GDM1 (cell line): ENCODE measurements around the gene ANKRD33.

Experiments
- DNase-seq: peaks from one replicate; lab custom pipeline; 2025; lab: John Stamatoyannopoulos, UW

The ANKRD33 gene

GRCh38 chr12:51917746-51918453 is 30.0 kb downstream of the ANKRD33 start:
- DNase-seq = no peak

DNA sequence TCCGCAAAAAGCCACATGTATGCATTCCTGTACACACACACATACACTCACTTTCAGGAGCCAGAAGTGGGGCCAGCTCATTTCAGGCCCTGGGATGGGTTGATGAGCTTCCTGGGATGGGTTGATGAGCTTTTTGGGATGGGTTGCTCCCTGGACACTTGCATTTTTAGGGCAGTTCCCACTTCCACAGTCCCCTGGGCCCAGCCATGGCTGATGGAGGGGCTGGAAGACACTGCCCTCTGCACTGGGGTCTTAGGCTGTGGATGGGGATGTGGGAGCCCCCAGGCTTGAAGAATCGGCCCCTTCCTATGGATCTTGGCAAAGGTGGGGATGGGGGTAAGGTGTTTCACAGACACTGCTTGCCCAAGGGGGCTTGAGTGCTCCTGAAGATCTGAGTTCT is 32.1 kb downstream of the ANKRD33 start:
- DNase-seq = no peak

- no peak for DNase-seq
These were observed 33.3 kb downstream of the ANKRD33 start for GRCh38 chr12:51921017-51921725.

- no peak for DNase-seq
These were observed 34.2 kb downstream of the ANKRD33 start for GRCh38 chr12:51922146-51922545.

- no peak for DNase-seq
These were observed 35.0 kb downstream of the ANKRD33 start for GRCh38 chr12:51922762-51923505.

GRCh38 chr12:51923506-51924365 is 35.8 kb downstream of the ANKRD33 start:
- no peak for DNase-seq

- no peak for DNase-seq
These were observed 36.8 kb downstream of the ANKRD33 start for GRCh38 chr12:51924551-51925319.

DNA sequence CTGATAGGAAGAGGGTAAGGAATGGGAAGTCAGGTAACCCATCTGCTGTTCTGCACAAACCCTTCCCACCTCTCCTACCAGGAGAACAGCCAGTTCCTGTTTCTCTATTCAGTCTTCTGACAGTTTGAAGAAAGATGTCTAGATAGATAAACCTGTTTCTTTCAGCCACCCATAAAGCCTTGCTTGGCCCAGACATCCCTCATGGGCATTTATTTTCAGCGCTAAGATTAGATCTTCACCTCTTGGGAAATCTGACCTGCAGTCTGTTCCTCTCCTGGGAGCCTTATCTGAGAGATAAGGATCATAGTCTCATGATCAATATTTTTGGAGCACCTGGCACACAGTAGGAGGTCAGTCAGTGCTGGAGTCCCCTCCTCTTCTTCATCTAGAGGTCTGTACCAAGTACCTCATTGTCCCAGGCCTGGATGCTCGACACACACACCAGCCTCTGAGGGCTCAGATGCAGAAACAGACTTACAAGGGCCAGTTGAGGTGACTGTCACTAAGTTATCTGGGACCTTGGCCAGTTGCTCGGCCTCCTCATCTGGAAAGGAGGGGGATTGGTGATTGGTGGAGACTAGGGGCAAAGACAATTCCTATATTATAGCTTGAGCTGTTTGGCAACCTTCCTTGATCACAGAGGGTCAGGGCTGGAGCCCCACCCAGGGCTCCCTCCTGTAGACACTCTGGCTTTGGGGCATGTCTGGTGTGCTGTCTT is 37.6 kb downstream of the ANKRD33 start:
- DNase-seq = no peak

GRCh38 chr12:51926064-51926632 is 38.2 kb downstream of the ANKRD33 start:
- DNase-seq = no peak

DNA sequence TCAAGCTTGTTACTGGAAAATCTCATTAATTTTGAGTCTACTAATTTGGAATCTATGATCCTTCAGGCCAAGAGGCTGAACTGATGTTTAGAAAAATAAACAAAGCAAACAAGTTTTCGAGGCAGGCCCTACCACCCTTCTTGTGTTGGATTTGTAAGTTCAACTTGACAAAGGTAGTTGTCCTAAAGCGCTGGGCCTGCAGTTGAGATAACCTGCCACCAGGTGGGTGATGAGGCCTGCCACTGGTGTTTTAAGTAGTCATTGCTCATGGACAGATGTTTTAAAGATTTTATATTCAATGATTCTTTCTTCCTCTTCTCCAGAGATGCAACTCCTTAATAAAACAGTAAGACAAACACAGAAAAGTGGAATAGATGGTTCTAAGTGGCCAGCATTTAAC is 38.8 kb downstream of the ANKRD33 start:
- no peak for DNase-seq

- no peak for DNase-seq
These were observed 44.5 kb downstream of the ANKRD33 start for GRCh38 chr12:51932218-51933076.

DNA sequence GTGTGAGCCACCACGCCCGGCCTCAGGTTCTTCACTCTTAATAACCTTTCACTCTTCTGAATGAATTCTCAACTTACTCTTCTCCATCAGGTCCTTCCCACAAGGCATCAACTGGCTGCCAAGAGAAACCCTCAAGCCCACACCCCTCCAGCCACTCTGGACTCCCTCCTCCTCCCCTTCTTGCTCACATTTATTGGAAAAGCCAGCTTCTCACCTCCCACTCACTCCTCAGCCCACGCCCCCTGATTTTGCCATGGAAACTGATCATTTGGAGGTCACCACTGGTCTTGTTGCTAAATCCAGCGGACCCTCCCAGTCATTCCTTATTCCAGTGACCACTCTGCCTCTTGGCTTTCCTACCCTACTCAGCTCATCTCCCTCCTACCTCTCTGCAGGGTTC is 46.2 kb downstream of the ANKRD33 start:
- DNase-seq = no peak

GRCh38 chr12:51937926-51938325 is 50.0 kb downstream of the ANKRD33 start:
- DNase-seq = no peak

GRCh38 chr12:51938726-51939125 is 50.8 kb downstream of the ANKRD33 start:
- DNase-seq = no peak

GRCh38 chr12:51941011-51941581 is 53.2 kb downstream of the ANKRD33 start:
- DNase-seq = no peak
